Liver (tissue), 3 donors: ENCODE measurements around the gene PRKAB1.

ENCODE experiments used
- GABPA ChIP-seq, 2 donors: IDR thresholded peaks in 1 of 2; conservative IDR thresholded peaks in 1 of 2; 2 replicates each; pipeline ENCODE4 v1.6.1; 2016; ENCODE audit warnings: antibody characterized with exemption in 2 of 2, mild to moderate bottlenecking in 1 of 2, moderate library complexity in 1 of 2
- JUND ChIP-seq, 2 donors: IDR thresholded peaks; 2 replicates each; pipeline ENCODE4 v1.6.1; 2016; ENCODE audit warnings: antibody characterized with exemption in 2 of 2
- RAD21 ChIP-seq, 2 donors: IDR thresholded peaks; 2 replicates each; pipeline ENCODE4 v1.6.1; 2016; ENCODE audit warnings: antibody characterized with exemption in 2 of 2, mild to moderate bottlenecking in 2 of 2
- TF ChIP-seq, protein P1 (sequence below): fragments of 150-350 bp; IDR thresholded peaks from 2 replicates; pipeline ENCODE4 v1.5.1; 2017; ENCODE audit warnings: improper control_type of control experiment, low read depth, low read length; ENCODE audit not compliant: missing input control
- TF ChIP-seq, protein P2 (sequence below): IDR thresholded peaks from 2 replicates; pipeline ENCODE4 v1.6.1; 2016; ENCODE audit warnings: antibody characterized with exemption
- donor health status: healthy.
- donor health status: healthy.

DNA sequence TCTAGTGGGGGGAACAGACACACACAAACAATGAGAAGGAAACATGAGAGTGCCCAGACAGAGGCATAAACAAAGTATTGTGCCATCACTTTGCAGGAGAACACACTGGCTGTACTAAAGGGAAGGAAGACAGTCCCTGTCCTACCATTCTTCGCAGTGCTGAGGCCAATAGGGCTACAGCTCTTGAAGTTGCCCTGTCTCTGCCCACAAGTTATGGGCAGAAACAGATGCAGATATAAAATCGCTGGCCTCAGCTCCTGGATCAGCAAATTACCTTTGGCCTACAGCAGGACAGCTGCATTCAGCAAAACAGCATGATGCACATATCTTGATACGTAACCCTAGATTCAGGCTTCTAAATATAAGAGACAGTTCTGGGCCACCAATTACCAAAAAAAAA lies 23.0 kb upstream of the PRKAB1 start:
- TF ChIP-seq RAD21 (IDR thresholded peaks at IDR 0.05) (no peak), GABPA (IDR thresholded peaks at IDR 0.05 in 1 of 2, conservative IDR thresholded peaks at IDR 0.05 in 1 of 2) (no peak), JUND (IDR thresholded peaks at IDR 0.05) (no peak)
- TF ChIP-seq, protein P1, sequence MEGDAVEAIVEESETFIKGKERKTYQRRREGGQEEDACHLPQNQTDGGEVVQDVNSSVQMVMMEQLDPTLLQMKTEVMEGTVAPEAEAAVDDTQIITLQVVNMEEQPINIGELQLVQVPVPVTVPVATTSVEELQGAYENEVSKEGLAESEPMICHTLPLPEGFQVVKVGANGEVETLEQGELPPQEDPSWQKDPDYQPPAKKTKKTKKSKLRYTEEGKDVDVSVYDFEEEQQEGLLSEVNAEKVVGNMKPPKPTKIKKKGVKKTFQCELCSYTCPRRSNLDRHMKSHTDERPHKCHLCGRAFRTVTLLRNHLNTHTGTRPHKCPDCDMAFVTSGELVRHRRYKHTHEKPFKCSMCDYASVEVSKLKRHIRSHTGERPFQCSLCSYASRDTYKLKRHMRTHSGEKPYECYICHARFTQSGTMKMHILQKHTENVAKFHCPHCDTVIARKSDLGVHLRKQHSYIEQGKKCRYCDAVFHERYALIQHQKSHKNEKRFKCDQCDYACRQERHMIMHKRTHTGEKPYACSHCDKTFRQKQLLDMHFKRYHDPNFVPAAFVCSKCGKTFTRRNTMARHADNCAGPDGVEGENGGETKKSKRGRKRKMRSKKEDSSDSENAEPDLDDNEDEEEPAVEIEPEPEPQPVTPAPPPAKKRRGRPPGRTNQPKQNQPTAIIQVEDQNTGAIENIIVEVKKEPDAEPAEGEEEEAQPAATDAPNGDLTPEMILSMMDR = no peak
- TF ChIP-seq, protein P2, sequence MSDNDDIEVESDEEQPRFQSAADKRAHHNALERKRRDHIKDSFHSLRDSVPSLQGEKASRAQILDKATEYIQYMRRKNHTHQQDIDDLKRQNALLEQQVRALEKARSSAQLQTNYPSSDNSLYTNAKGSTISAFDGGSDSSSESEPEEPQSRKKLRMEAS = no peak
